GM21576 (cell line): ENCODE data around the gene ARSG.
A peak's percentile ranks its signal among the peaks of the same experiment; 100 is the strongest.
"Not testable (repeated sequence)": the region's sequence is repeated elsewhere in the genome, so short reads cannot be mapped to it uniquely, and the experiment has no call there.

Experiments
- ATAC-seq: cut with Tn5 transposase; IDR thresholded peaks from one replicate; pipeline ENCODE4 v1.9.1; 2021; ENCODE audit warnings: mild to moderate bottlenecking, moderate library complexity; ENCODE audit not compliant: unreplicated experiment

Gene ARSG

DNA sequence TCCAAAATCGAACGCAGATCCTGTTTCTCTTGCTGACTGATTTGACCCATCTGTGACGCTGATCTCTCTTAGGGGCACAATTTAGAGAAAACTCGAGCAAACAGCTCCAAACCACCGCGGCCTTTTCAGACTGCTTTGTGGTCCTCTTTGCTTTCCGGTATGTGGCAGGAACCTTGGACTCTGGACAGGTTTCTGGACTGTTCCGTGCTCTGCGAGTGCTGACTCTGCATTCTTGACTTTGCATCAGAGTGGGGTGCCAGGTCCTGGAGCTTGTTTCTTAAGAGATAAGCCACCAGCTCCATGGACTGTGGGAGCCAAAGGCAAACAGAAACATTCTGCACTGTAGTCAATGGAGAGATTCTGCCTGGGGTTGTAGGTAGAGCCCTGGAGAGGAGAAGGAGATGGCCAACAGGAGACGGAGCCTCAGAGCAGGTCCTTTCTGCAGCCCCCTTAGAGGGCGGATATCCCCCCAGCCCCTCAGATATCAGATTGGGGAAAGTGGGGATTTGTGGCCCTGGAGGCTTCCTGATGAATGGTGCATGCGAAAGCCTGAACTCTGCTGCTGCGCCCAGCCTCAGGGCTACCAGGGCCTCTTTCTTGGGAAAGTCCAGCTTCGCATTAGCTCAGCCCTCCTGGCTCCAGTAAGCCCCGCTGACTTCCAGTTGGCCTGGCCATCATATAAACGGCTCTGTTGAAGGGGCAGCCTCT, 100.4 kb downstream of the ARSG start:
- ATAC-seq: no peak

DNA sequence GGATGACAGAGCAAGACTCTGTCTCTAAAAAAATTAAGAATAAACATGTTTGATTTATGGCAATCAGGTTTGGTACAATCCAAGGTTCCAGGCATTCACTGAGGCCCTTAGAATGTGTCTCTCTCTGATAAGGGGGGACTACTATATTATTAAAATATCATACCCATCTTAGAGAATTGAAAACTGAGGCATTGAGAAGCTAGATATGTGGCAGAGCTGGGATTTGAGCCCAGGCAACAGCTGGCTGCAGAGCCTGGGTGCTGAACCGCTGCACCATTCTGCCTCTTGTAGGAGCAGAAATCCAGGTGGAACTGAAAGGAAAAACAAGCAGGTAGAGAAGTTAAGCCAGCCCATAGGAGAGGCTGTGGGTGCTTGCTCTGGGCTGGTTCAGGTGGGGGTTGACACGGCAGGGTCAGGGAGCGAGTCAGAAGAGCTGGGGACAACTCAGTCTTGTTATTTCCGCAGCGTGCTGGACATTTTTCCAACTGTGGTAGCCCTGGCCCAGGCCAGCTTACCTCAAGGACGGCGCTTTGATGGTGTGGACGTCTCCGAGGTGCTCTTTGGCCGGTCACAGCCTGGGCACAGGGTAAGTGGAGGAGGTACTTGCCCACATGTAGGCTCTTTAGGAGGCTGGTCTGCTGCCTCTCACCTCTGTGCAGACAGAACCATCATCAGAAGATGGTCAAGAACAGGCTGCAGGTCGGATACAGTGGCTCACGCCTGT, 103.5 kb downstream of the ARSG start:
- ATAC-seq: no peak

DNA sequence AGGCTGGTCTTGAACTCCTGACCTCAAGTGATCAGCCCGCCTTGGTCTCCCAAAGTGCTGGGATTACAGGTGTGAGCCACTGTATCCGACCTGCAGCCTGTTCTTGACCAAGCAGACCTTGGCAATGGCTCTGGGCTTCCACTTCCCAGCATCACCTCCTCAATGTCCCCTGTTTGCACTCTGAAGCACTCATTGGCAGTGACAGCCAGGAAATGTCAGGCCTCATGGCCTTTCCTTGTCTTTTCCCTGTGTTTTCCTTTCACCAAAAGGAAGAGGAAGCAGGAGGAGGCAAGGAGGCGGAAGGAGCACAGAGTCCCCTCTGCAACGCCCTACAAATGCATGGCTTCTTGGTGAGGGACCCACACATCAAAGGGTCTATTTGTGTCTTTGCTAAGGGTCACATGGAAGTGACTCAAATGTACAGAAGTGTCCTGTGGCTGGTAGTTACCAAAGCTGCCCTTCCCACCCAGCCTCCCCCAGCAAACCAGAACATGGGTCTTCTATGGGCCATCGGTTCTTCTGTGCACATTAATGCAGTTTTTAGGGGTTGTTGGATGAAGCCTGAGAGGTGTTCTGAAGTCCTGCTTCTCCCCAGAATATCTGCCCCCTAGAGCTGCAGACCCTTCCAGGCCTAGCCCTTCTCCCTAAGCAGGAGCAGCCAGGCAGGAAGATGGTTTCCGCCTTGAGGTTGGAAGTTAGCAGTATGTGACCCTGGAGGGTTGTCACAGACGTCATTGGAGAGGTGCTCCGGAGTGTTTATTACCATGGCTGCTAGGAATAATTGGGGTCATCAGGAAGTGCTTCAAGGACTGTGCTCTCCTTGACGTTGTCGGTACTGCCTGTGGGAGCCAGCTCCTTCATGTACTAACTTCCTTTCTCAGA, 105.2 kb downstream of the ARSG start:
- ATAC-seq: no peak

DNA sequence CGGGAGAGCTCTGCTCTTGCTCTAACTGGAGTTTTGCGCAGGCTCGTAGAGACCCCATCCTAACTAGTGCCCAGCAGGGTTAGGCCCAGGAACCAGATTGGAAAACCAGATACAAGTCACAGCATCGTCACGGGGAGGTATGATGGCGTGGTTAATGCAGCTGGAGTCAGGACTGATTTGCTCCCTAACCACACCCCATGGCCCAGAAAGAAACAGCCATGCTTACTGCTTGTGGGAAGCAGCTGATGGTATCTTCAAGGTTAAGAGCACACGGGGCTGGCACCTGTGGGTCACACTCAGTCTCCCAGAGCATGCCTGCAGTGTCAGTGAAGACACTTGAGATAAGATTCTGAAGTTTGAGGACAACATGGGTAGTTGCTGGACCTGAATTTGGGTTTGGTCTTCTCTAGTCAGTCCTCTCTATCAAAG, 105.8 kb downstream of the ARSG start:
- ATAC-seq: no peak

DNA sequence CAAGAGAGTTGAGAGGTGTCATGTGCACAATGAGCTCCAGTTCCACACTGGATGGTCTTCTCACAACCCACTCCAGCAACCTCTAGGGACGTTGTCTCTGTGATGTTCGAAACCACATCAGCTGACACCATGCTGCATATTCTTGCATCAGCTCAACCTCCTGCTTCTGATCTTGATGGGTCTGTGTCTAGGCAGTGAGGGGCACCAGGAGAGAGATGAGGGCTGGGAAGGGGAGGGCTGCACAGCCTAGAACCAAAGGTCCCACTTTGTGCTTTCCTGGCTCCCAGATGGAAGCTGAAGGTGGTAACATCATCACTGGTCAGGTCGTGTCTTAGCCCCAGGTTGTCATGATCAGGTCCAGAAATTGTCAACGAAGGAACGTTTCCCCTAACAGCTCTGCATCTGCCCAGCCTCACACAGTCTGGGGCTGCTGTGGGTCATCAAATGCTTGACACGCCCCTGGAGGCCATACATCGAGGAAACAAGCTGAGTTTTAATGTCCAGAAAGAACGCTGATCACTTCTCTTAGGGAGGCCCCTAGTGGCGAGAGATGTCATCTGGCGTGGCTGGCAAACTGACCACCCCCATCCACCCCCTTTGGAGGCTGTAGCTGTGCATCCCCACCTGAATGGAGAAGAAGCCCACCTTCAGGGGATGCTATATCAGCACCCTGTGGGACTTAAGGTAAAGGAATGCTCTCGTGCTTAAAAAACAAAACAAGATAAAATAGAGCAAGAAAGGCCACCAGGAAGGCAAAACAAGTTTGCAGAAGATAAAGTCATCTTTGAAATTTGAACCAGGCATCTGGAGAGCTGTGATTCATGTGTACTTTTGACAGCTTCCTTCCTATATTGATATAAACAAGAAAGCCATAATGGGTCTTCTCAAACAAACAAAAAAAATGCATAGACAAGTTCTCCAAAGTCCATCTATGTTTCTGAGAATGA, 107.7 kb downstream of the ARSG start:
- peak; percentile 92 for ATAC-seq

DNA sequence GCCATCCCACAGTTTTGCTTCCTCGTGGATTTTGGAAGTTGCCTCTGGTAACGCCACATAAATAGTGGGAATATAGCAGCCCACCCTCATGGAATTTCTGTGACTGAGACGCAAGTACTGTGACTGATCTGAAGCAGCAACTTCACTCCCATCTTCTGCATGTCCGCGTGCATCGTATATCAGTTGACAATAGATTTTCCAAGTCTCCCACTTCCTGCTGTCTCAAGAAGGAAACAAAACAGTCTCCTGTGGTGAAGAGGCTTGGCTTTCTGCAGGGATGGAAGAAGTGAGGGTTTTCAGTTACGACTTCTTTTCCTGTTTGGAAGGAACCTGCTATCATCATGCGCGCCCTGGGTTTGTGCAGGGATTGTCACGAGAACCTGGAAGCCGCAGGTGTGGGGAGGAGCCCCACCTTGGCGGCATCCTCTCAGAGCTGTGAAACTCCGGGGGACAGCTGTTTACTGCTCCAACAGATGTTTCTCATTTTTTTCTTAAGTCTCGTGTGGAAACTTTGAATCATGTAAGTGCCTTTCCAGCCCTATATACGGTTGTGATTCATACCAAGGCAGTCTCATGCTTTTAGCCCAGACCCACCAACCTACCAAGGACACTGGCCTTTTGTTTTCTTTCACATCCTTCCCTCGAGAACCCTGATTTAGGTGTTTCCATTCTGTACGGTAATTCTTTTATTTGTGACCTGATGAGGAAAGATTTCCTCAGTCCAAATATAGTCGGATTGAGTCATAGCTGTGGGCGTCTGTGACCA, 108.5 kb downstream of the ARSG start:
- no peak for ATAC-seq

DNA sequence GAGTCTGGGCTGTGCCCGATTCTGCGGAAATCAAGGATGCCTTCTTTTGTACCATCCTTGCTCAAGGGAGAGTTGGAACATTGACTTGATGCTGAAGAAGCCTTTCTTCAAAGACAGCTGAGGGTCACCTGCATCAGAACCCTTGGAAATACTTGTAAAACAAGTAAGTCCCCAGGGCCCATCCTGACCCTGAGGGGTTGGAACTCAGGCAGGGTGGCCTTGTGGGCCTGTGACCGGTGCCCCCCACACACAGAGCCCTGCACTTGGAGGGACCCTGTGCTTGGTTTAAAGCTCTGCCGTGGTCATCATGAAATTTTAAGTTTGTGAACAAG, 109.1 kb downstream of the ARSG start:
- no peak for ATAC-seq

DNA sequence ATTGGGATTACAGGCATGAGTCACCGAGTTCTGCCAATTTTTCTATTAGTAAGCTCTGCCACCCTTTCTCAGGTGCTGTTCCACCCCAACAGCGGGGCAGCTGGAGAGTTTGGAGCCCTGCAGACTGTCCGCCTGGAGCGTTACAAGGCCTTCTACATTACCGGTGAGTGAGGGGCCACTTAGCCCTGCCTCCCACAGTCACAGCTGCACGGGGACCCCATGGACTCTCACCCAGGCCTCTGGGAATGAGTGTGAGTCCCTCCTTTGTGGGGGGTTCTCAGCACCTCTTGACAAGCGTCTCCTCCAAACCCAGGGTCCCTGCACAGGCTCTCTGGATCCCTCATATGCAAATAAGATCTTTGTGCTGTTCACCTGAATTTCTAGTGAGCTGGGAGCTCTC, 110.0 kb downstream of the ARSG start:
- no peak for ATAC-seq

DNA sequence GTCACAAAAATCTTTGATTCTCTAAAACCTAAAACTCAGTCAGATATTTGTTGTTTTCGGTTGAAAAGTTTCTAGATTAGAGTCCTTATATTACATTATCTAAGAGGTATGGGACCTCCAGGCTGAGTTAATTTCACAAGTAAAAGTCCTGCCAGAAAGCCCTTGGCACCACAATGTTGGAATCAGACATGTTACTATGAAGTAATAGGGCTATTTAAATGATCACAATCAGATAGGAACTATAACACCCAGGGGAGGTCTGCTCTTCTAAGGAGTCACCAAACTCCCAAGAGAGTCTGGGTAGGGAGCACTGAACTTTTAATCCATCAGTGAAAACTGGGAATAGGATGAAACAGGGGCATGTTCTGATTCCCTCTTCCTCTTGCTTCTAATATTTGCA, 111.8 kb downstream of the ARSG start:
- ATAC-seq: no peak

DNA sequence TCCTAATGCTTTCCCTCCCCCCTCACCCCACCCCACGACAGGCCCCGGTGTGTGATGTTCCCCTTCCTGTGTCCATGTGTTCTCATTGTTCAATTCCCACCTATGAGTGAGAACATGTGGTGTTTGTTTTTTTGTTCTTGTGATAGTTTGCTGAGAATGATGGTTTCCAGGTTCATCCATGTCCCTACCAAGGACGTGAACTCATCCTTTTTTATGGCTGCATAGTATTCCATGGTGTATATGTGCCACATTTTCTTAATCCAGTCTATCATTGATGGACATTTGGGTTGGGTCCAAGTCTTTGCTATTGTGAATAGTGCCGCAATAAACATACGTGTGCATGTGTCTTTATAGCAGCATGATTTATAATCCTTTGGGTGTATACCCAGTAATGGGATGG, 112.5 kb downstream of the ARSG start:
- ATAC-seq: not testable (repeated sequence)

DNA sequence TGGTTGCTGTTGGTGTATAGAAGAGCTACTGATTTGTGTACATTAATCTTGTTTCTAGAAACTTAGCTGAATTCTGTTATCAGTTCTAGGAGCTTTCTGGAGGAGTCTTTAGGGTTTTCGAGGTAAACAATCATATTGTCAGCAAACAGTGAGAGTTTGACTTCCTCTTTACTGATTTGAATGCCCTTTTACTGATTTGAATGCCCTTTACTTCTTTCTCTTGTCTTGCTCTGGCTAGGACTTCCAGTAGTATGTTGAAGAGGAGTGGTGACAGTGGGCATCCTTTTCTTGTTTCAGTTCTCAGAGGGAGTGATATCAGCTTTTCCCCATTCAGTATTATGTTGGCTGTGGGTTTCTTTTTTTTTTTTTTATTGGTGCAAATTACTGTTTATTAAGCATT, 116.4 kb downstream of the ARSG start:
- not testable (repeated sequence) for ATAC-seq

DNA sequence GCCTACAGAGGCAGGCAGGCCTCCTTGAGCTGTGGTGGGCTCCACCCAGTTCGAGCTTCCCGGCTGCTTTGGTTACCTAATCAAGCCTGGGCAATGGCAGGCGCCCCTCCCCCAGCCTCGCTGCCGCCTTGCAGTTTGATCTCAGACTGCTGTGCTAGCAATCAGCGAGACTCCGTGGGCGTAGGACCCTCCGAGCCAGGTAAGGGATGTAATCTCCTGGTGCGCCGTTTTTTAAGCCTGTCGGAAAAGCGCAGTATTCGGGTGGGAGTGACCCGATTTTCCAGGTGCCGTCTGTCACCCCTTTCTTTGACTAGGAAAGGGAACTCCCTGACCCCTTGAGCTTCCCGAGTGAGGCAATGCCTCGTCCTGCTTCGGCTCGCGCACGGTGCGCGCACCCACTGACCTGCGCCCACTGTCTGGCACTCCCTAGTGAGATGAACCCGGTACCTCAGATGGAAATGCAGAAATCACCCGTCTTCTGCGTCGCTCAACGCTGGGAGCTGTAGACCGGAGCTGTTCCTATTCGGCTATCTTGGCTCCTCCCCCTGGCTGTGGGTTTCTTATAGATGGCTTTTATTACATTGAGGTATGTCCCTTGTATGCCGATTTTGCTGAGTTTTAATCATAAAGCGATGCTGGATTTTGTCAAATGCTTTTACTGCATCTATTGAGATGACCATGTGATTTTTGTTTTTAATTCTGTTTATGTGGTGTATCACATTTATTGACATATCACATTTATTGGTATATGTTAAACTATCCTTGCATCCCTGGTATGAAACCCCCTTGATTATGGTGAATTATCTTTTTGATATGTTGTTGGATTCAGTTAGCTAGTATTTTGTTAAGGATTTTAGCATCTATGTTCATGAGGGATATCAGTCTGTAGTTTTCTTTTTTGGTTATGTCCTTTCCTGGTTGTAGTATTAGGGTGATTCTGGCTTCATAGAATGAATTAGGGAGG, 122.6 kb downstream of the ARSG start:
- ATAC-seq: not testable (repeated sequence)

DNA sequence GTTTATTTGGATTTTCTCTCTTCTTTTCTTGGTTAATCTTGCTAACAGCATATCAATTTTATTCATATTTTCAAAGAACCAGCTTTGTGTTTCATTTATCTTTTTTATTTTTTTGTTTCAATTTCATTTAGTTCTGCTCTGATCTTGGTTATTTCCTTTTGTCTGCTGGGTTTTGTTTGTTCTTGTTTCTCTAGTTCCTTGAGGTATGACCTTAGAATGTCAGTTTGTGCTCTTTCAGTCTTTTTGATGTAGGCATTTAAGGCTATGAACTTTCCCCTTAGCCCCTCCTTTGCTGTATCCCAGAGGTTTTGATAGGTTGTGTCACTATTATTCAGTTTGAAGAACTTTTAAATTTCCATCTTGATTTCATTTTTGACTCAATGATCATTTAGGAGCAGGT, 123.6 kb downstream of the ARSG start:
- ATAC-seq: not testable (repeated sequence)

DNA sequence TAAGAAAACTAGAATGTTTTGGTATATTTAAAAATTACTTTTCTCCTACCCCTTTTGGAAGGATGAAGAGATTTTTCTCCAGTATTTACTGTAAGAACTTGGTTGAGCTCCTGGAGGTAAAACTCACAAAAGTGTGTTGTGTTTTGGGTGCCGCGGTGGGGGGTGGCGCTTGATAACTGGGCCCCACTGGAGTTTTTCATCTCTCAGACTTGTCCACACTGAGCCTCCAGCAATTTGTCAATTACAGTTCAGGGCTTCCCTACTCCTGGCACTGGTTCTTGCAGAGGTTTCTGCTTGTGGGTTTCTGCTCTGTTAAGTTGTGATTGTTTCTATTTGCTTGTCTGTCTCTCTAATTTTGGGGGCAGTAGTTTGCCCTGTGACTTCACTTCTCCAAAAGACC, 126.0 kb downstream of the ARSG start:
- ATAC-seq: no peak

DNA sequence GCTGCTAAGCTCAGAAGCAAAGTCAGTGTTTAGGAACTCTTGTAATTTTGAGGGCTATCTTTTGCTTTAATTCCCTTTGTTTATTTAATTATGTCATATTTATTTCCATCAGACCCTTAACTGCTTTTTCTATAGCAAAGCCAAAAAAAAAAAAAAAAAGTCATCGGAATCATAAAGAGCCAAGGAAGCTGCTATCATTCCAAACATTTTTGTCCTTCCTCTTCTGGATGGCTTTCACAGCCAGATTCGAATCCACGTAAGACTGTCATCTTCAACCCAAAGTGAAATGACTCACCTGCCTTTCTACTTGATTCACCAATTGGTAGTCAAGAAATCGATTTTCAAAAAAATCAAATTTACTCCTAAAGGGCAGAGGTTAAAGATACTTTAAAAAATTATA, 127.6 kb downstream of the ARSG start:
- no peak for ATAC-seq

DNA sequence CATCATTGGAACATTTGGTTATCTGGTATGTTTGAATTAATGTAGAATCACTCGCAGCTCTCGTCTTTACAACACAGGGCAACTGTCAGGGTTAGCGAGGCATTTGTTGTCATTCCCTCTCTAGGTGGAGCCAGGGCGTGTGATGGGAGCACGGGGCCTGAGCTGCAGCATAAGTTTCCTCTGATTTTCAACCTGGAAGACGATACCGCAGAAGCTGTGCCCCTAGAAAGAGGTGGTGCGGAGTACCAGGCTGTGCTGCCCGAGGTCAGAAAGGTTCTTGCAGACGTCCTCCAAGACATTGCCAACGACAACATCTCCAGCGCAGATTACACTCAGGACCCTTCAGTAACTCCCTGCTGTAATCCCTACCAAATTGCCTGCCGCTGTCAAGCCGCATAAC, 128.8 kb downstream of the ARSG start:
- ATAC-seq: no peak

DNA sequence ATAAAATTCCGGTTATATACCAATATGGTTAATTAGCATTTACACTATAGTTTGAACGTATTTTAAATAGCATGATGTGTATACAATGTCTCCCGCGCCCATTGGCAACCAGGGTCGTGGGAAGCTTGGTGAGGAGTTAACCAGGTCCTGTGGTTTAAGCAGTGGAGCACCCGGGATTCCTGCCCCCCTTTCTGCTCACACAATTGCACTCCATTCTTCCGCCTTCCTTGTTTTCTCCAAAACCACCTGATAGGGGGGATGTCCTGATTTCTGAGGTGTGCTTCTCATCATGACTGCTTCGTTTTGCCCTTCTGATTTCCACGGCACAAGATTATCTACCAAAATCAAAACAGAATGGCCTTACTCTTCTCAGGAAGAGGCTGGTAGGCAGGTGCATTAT, 130.2 kb downstream of the ARSG start:
- no peak for ATAC-seq

DNA sequence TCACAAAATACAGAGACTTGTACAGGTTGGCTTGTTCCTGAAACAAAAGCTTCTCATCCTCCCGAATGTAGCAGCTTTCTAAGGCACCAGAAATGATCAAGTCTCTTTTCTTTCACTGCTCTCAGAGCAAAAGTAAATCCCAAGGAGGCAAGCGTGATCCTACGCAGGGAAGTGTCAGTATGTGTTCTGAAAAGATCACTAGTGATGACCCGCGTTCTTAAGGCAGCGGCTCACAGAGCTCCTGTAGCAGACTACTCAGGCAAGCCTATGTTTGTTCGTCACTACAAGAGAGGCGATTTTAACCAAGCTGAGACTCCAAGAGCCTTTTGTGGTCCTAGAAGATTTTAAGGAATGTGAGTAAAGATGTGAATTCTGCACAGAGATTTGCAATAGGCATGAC, 131.5 kb downstream of the ARSG start:
- ATAC-seq: no peak

DNA sequence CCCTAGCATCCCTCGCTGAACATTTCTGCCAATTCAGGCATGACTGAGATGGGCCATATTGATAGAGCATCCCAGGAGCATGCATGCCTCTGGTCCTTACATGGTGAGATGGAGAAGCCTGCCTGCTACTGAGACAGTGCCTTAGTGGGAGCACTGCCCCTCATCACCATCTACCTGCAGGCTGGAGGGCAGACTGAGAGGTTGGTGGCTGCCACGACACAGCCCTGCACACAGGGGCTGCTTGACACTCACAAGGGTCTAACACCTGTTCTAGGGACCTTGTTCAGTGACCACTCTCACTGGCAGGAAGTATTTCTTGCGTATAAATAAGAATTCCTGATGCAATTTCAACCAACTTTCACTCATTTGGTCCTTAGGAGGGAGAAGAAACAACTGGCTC, 132.0 kb downstream of the ARSG start:
- no peak for ATAC-seq
